HG03196 (cell line): Measurements from ENCODE around the gene ANGEL1.

ENCODE experiments used
- ATAC-seq: cut with Tn5 transposase; IDR thresholded peaks from one replicate; pipeline ENCODE4 v1.9.1; 2021; ENCODE audit not compliant: unreplicated experiment

Gene ANGEL1

GRCh38 chr14:76812422-76813383 is at the start of gene ANGEL1:
ANGEL1 (minus strand) TSS chr14:76812882; CDS start chr14:76812827, 55 bp downstream.
- peak; percentile 75 for ATAC-seq

GRCh38 chr14:76861574-76862255 is 49.0 kb upstream of the ANGEL1 start:
- ATAC-seq = no peak

- no peak for ATAC-seq
These were observed 44.1 kb upstream of the ANGEL1 start for GRCh38 chr14:76856769-76857168.

GRCh38 chr14:76855066-76855465 is 42.4 kb upstream of the ANGEL1 start:
- ATAC-seq = no peak

GRCh38 chr14:76848879-76849278 is 36.2 kb upstream of the ANGEL1 start:
- ATAC-seq = no peak

GRCh38 chr14:76846331-76847047 is 33.8 kb upstream of the ANGEL1 start:
- ATAC-seq = no peak

GRCh38 chr14:76844223-76844622 is 31.5 kb upstream of the ANGEL1 start:
- ATAC-seq = no peak

- no peak for ATAC-seq
These were observed 29.7 kb upstream of the ANGEL1 start for GRCh38 chr14:76842414-76842813.

- ATAC-seq = no peak
These were observed 24.8 kb upstream of the ANGEL1 start for GRCh38 chr14:76837524-76837923.

- no peak for ATAC-seq
These were observed 23.4 kb upstream of the ANGEL1 start for GRCh38 chr14:76836029-76836630.

- ATAC-seq = no peak
These were observed 21.6 kb upstream of the ANGEL1 start for GRCh38 chr14:76834241-76834661.

- ATAC-seq = no peak
These were observed 20.3 kb upstream of the ANGEL1 start for GRCh38 chr14:76833011-76833410.

GRCh38 chr14:76832503-76832988 is 19.9 kb upstream of the ANGEL1 start:
- ATAC-seq = no peak

- no peak for ATAC-seq
These were observed 17.9 kb upstream of the ANGEL1 start for GRCh38 chr14:76830556-76830955.

- no peak for ATAC-seq
These were observed 17.2 kb upstream of the ANGEL1 start for GRCh38 chr14:76829650-76830421.

- no peak for ATAC-seq
These were observed 16.3 kb upstream of the ANGEL1 start for GRCh38 chr14:76829013-76829365.

- ATAC-seq = no peak
These were observed 15.8 kb upstream of the ANGEL1 start for GRCh38 chr14:76828339-76829012.

GRCh38 chr14:76827696-76828296 is 15.1 kb upstream of the ANGEL1 start:
- ATAC-seq = no peak

GRCh38 chr14:76826122-76826521 is 13.4 kb upstream of the ANGEL1 start, which contains the start of gene LRRC74A:
LRRC74A (plus strand) TSS chr14:76826408; CDS start chr14:76826698, 290 bp downstream.
- no peak for ATAC-seq
